Heart right ventricle (tissue), 16 donors: Measurements from ENCODE around the gene ZNF30. TPM values are rescaled to one million over a fixed set of nuclear protein-coding genes. Genes with fewer than 3 reads are reported as not detected.

ENCODE experiments used
- ATAC-seq, 8 donors: fragments of 200-7000 bp; cut with Tn5 transposase; one replicate each; pipeline ENCODE4 v1.9.1; 2020; ENCODE audit warnings: mild to moderate bottlenecking in 8 of 8, moderate library complexity in 8 of 8, moderate number of reproducible peaks in 1 of 8
- DNase-seq, 2 donors: peaks; one replicate each; pipeline ENCODE4 v3.0.0-alpha.2; 2020
- H3K27ac ChIP-seq, 10 donors: fragments of 200-600 bp; sonication (generic) in 2 of 10; one replicate each; pipeline versions ENCODE4 v1.5.0 to v1.8.0; 2020 to 2022; ENCODE audit warnings: mild to moderate bottlenecking in 3 of 10
- H3K27me3 ChIP-seq, 7 donors: fragments of 200-600 bp; one replicate each; pipeline ENCODE4 v1.8.0; 2021 to 2022; ENCODE audit warnings: mild to moderate bottlenecking in 2 of 7
- H3K36me3 ChIP-seq, 9 donors: fragments of 200-600 bp; sonication (generic) in 1 of 9; one replicate each; pipeline versions ENCODE4 v1.5.0 to v1.8.0; 2020 to 2022; ENCODE audit warnings: mild to moderate bottlenecking in 2 of 9
- H3K4me1 ChIP-seq, 9 donors: fragments of 200-600 bp; sonication (generic) in 1 of 9; one replicate each; pipeline versions ENCODE4 v1.5.0 to v1.8.0; 2020 to 2022; ENCODE audit warnings: mild to moderate bottlenecking in 4 of 9
- H3K4me3 ChIP-seq, 10 donors: fragments of 200-600 bp; sonication (generic) in 2 of 10; one replicate each; pipeline versions ENCODE4 v1.5.0 to v1.8.0; 2020 to 2022; ENCODE audit warnings: mild to moderate bottlenecking in 7 of 10, moderate library complexity in 2 of 10
- H3K9me3 ChIP-seq, 11 donors: fragments of 200-600 bp in 10 of 11; sonication (generic) in 2 of 11; one replicate each; pipeline versions ENCODE4 v1.5.0 to v1.8.0; 2013 to 2022; ENCODE audit warnings: mild to moderate bottlenecking in 2 of 11, control low read depth in 1 of 11, moderate library complexity in 1 of 11
- WGBS, 2 donors: extraction: QIAGEN DNeasy Blood & Tissue Kit; methylation state at CpG; one replicate each; pipeline ENCODE4 v1.1.7; 2013; ENCODE audit warnings: inconsistent platforms in 1 of 2; 5-methylcytosine and 5-hydroxymethylcytosine counted together
- intact Hi-C, 10 donors: fragments of 100-400 bp; cut with DNase I; formaldehyde crosslinking; loops; one replicate each; pipeline versions ENCODE4 v1.11.1 to v1.14.2; 2022
- long read RNA-seq, 3 donors: library from polyadenylated mRNA; unstranded; transcript quantifications; one replicate each; pipeline ENCODE4 v2.0.0, GENCODE V29; 2020 to 2021
- polyA plus RNA-seq, 2 donors: library from polyadenylated mRNA; stranded (reverse); fragments of 200-250 nt; gene quantifications; one replicate each; pipeline ENCODE4 v1.2.3, GENCODE V29; 2013
- total RNA-seq, 10 donors: library from RNA; stranded (reverse); fragmentation: NEBNext Ultra II Directional in 3 of 10; extraction: Animal tissue kit (Norgen Biotek cat#: 25700) in 3 of 10; gene quantifications; one replicate each; pipeline versions ENCODE4 v1.2.1 to v1.2.4, GENCODE V29; 2021 to 2023
- TF ChIP-seq, protein P1 (sequence below), 9 donors: fragments of 200-600 bp; sonication (generic) in 2 of 9; IDR thresholded peaks; one replicate each; pipeline versions ENCODE4 v1.5.0 to v1.8.0; 2021 to 2022; ENCODE audit warnings: antibody characterized with exemption in 9 of 9, mild to moderate bottlenecking in 5 of 9, moderate library complexity in 1 of 9
- donor health status: Arrhythmogenic right ventricular cardiomyopathy.
- donor health status: ischemic (EF 13 %, LVEDD 7.1; RV severe dilation, severe dysfunction).
- donor health status: healthy with polysubstance abuse.
- donor health status: DM: no; HTN: yes; CAD: no.
- donor health status: DM: no; HTN: no; CAD: no.
- donor health status: ischemic (EF 25% LVEDD 6.9; RV normal size, moderate dysfunction).
- donor health status: ischemic (EF 25% LVEDD 5.7; RV mildly dilated, moderate dysfunction).
- donor health status: healthy.
- donor health status: DM: yes; HTN: yes; CAD: no.
- donor health status: Ischemic cardiomyopathy.
- donor health status: ischemic (EF 35%, LVEDD 5.7; RV mildly dilated, moderate dysfunction).
- donor health status: nonischemic (EF 11% LVEDD 7.7; RV severe dilation, severe dysfunction).
- donor health status: DM: yes; HTN: yes; CAD: no.
- donor health status: PGD.
- donor health status: ischemic (EF 29% LVEDD 5.4; RV normal size, mild dysfunction).
- donor health status: nonischemic (EF 23%, LVEDD 6.1; RV moderate dilation, normal function).

The ZNF30 gene
- total RNA-seq (1 to 10 TPM; 1.6 to 4.5 (median 2.6) TPM), polyA plus RNA-seq (1 to 10 TPM; 1.4 to 4.1 TPM)
- long read RNA-seq, donor 1, partial matches to known transcripts = 0 of 3 reads
- long read RNA-seq, donor 1, other reads (novel, unspliced or antisense) = 1 of 3 reads
- long read RNA-seq, donor 2, partial matches to known transcripts = 0 of 3 reads
- long read RNA-seq, donor 2, other reads (novel, unspliced or antisense) = 2 of 3 reads
- long read RNA-seq, donor 3, partial matches to known transcripts = 3 of 11 reads
- long read RNA-seq, donor 3, other reads (novel, unspliced or antisense) = 3 of 11 reads

DNA sequence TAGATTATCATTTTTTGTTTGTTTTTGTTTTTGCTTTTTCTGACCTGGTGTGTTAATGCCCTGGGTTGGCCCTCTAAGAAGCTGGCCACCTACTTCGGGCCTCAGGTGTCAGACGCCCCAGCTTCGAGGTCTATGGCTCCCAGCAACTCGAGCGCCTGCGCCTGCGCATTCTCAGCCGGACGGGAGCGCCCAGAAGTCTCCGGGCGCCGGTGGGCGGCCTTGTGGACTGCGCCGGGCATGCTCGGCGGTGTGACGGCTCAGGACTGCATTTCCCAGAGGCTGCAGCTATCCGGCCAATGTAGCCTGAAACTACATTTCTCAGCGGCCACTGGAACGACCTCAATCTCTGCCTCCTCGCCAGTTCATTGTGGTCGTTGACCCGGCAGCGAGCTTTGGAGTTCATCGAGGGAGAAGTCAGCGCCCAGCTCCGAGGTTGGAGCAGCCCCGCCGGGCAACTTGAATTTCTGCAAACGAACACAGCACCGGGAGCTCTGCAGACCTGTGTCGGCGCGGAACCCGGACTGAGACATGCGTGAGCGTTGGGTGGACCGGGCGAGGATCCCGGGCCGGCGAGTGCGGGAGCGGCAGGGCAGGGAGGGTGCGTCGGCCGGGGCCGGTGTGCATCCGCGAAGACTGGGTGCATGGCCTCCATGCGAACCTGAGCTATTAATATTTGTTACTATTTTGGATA lies at the start of gene ZNF30:
ZNF30 (plus strand) TSS at position 219 of the 691 bp plus-strand sequence. CDS start 3,045 bp downstream, outside the sequence.
- peaks cover 0 to 25% (median 4%) of the 10 kb centered on the region in 9 donors for H3K36me3 ChIP-seq
- peak within 1 kb of the TSS; percentile 52 to 79 (median 67) for H3K4me3 ChIP-seq
- H3K27me3 ChIP-seq = peaks cover 0 to 11% (median 0%) of the 10 kb centered on the region in 7 donors
- peaks cover 0 to 22% (median 10%) of the 10 kb centered on the region in 9 donors for H3K4me1 ChIP-seq
- DNase-seq (peak; percentile 92 to 94), ATAC-seq (peak; percentile 99 to 100 (median 100))
- H3K9me3 ChIP-seq = no peaks in the 10 kb centered on the region
- WGBS, 2 donors = 1% methylated on average over 53 of the region's 53 CpGs
- TF ChIP-seq, protein P1, sequence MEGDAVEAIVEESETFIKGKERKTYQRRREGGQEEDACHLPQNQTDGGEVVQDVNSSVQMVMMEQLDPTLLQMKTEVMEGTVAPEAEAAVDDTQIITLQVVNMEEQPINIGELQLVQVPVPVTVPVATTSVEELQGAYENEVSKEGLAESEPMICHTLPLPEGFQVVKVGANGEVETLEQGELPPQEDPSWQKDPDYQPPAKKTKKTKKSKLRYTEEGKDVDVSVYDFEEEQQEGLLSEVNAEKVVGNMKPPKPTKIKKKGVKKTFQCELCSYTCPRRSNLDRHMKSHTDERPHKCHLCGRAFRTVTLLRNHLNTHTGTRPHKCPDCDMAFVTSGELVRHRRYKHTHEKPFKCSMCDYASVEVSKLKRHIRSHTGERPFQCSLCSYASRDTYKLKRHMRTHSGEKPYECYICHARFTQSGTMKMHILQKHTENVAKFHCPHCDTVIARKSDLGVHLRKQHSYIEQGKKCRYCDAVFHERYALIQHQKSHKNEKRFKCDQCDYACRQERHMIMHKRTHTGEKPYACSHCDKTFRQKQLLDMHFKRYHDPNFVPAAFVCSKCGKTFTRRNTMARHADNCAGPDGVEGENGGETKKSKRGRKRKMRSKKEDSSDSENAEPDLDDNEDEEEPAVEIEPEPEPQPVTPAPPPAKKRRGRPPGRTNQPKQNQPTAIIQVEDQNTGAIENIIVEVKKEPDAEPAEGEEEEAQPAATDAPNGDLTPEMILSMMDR (IDR thresholded peaks at IDR 0.05) = peak in 2 of 9 donors; percentile 4 to 6
- peak within 1 kb of the TSS; percentile 16 to 86 (median 82) for H3K27ac ChIP-seq
- intact Hi-C loops = loop anchor here in 2 of 10 donors (2.0 to 5.0 kb wide), 3 partner anchors 35 to 194 kb away; partner anchors contain the start of genes ZNF599 (in 1 of the 2) and ZNF792 (in 1 of the 2)

DNA sequence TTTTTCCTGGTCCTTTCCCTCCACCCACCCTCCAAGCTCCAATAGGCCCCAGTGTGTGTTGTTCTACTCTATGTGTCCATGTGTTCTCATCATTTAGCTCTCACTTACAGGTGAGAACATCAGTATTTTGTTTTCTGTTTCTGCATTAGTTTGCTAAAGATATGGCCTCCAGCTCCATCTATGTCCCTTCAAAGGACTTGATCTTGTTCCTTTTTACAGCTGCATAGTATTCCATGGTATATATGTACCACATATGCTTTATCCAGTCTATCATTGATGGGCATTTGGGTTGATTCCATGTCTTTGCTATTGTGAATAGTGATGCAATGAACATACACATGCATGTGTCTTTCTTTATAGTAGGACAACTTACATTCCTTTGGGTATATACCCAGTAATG lies 47.1 kb upstream of the ZNF30 start:
- H3K36me3 ChIP-seq = no peaks in the 10 kb centered on the region
- H3K4me3 ChIP-seq = no peak overlapping the region
- no peak for ATAC-seq
- no peaks in the 10 kb centered on the region for H3K27me3 ChIP-seq
- no peak overlapping the region for H3K27ac ChIP-seq
- DNase-seq = no peak
- intact Hi-C loops = no loop called here
- peaks cover 0 to 9% (median 0%) of the 10 kb centered on the region in 11 donors for H3K9me3 ChIP-seq
- no peaks in the 10 kb centered on the region for H3K4me1 ChIP-seq
- TF ChIP-seq, protein P1 (IDR thresholded peaks at IDR 0.05) = no peak

DNA sequence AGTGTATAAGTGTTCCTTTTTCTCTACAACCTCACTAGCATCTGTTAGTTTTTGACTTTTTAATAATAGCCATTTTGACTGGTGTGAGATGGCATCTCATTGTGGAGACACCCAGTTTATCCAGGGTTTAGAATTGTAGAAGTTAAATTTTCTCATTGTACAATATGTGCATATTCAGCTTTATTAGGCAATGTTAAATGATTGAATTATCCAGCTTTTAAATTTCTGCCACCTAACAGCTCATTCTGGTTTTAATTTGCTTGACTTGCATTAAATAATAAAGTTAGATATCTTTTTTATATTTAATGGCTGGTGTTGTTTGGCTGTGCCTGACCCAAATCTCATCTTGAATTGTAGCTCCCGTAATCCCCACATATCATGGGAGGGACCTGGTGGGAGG lies 46.7 kb upstream of the ZNF30 start:
- intact Hi-C loops = no loop called here
- H3K36me3 ChIP-seq = no peaks in the 10 kb centered on the region
- H3K4me3 ChIP-seq = no peak overlapping the region
- 83 to 90% methylated on average over 1 of the region's 1 CpG for whole genome bisulfite sequencing, 2 donors
- no peak overlapping the region for H3K27ac ChIP-seq
- no peak for DNase-seq
- no peaks in the 10 kb centered on the region for H3K27me3 ChIP-seq
- no peak for ATAC-seq
- peaks cover 0 to 13% (median 3%) of the 10 kb centered on the region in 11 donors for H3K9me3 ChIP-seq
- TF ChIP-seq, protein P1 (IDR thresholded peaks at IDR 0.05) = no peak
- H3K4me1 ChIP-seq = no peaks in the 10 kb centered on the region

DNA sequence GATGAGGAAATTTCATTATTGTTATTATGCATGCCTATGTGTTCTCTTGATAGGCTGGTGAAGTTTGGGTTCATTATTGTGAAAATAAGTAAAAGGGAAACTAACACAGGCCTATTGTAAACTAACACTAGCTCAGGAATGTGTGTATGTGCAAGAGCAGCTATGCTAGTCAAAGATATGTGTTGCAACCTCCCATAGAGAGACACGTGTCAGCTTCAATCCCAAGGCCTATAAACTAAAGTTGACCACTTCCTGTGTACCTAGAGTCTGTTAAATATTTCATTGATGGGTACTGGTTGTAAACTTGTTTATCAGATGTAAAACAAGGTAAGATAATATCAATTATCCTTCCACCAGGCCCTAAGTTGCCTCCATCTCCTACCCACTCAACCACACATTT lies 44.7 kb upstream of the ZNF30 start:
- Histone ChIP-seq H3K36me3 (no peaks in the 10 kb centered on the region), H3K27ac (no peak overlapping the region), H3K4me3 (no peak overlapping the region), H3K4me1 (no peaks in the 10 kb centered on the region), H3K27me3 (no peaks in the 10 kb centered on the region), H3K9me3 (peaks cover 0 to 33% (median 15%) of the 10 kb centered on the region in 11 donors)
- TF ChIP-seq, protein P1 (IDR thresholded peaks at IDR 0.05) = no peak
- intact Hi-C loops = no loop called here
- DNase-seq (no peak), ATAC-seq (no peak)
- 78 to 82% methylated on average over 1 of the region's 1 CpG for WGBS, 2 donors
